HepG2 (cell line): ENCODE measurements around the gene CCNYL1.

Source experiments
- CTCF ChIP-seq: sonication (generic); formaldehyde crosslinking; IDR thresholded peaks from 2 replicates; pipeline ENCODE4 v1.5.0; 2020; ENCODE audit warnings: mild to moderate bottlenecking, missing genetic modification reagents, moderate library complexity
- JUND ChIP-seq: sonication (generic); formaldehyde crosslinking; IDR thresholded peaks from 2 replicates; pipeline ENCODE4 v1.8.0; 2022; ENCODE audit warnings: mild to moderate bottlenecking, missing genetic modification reagents
- RFXANK ChIP-seq: IDR thresholded peaks from 2 replicates; pipeline ENCODE4 v1.6.1; 2016
- TAF15 ChIP-seq: fragments of 200-400 bp; formaldehyde crosslinking; IDR thresholded peaks from one replicate; pipeline ENCODE4 v1.6.1; 2018; ENCODE audit warnings: mild to moderate bottlenecking, low read depth, low read length; ENCODE audit not compliant: poor library complexity, severe bottlenecking

- TF ChIP-seq TAF15 (no peak), RFXANK (no peak), JUND (CRISPR knock-in tag) (no peak), CTCF (CRISPR knock-in tag) (no peak)
Observed at GRCh38 chr2:207802650-207803049, 91.2 kb downstream of the CCNYL1 start.
